AG20443 (cell line): Measurements from ENCODE around the gene CGRRF1.

ENCODE experiments used
- DNase-seq: peaks from one replicate; pipeline ENCODE4 v3.0.0; 2012; ENCODE audit warnings: low spot score, mixed read lengths

Gene CGRRF1

DNA sequence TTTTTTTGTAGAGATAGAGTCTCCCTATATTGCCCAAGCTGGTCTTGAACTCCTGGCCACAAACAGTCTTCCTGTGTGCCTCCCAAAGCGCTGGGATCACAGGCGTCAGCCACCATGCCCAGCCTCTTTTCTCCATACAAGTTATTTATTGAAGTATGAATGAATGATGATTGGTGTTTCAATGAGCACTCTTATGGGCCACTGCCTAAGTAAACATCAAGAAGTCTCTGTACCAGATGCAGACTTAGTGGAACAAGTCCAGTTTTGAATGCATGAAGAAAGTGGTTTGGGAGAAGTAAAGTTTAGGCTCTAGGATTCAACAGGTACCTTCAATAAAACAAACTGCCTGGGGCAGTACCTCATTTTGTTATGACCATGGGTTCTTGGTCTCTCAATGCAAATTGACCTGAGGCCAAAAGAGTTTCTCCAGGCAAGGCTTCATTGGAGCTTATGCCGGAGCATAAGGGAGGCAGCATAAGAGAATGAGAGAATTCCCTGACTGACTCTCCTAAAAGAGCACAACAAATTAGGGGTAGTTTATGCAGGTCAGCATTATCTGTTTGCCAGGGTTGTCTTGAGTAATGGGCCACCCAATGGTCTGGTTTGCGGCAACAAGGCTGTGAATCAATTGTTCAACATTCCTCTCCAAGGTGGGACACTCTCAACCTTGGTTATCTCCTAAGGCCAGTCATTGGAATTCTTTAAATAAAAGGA lies 19.8 kb upstream of the CGRRF1 start:
- no peak for DNase-seq

DNA sequence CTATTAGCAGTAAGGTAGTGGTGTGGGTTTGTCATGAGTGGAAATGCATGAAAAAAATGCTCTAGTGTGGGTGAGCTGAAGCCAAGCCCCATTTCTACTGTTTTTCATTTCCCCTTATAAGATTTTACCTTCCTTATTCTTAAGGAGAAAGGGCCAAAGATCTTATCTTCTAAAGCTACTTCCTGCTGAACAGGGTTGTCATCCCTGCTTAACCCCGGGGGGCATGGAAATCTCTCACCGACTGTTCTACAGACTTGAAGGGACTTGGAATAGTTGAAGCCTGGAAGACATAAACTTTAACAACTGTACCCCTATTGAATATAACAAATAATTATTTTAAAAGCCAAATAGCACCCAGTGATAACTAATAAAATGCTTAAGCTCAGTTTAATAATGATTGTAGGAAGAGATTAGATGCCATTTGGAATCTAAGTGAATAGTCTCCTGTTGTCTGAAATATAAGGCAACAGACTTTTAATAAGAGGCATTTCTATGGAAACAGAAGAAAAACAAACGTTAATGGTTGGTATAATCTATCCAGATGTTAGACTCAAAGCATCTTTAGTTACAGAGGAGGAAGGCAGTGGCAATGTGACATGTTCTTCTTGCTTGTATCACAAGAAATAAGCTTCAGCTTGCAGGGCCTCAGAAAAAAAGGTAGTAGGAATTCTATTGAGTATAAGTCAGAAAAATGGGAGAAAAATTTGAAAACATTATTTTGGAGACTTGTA lies 19.1 kb upstream of the CGRRF1 start:
- no peak for DNase-seq

DNA sequence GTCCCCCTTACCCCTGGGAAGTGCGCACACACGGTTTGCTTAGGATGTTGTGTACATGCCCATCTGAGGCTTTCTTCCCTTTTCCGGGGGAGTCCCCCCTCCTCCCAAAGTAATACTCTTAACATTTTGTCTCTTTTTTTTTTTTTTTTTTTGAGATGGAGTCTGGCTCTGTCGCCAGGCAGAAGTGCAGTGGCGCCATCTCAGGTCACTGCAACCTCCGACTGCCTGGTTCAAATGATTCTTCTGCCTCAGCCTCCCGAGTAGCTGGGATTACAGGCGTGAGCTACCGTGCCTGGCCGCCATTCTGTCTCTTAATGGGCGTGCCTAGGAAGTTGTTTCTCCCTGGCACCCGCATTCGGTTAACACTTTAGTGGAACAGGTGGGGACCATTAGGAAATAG lies 16.4 kb upstream of the CGRRF1 start:
- DNase-seq = no peak

DNA sequence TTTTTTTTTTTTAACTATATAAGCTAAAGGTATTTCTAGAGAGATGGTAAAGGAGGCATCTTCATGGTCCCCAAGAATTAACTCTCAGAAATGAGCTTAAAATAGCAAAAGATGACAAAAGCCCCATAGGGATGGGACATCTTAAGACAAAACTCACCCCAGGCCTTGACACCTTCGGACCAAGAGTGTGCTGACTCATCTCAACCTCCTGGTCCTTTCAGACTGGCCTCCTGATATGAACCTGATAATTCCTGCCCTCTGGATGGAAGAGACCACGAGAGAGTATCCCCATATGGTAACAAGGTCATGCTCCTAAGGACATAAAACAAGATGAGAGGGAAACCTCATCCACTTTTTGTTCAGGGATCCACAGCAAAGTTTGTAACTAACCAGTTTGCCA lies 12.5 kb upstream of the CGRRF1 start:
- DNase-seq = no peak

DNA sequence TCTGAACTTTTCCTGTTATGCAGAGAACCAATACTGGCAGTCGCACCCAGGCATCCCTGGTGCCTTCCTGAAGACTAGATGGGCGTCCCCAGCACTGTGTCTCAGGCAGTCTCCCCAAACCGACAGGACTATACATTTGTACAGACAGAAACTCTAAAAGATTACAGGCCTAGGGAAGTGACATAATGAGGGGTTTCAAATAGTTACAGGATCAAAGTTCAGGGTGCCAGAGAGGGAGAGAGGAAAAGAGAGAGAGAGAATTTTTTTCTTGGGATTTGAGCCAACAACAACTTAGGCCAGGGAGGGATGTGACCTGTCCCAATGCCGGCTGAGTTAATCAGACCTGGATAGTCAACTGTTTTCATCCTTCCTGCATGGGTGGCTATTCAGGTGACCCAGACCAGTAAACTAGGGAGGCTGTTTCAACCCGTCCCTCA lies 11.6 kb upstream of the CGRRF1 start:
- no peak for DNase-seq

DNA sequence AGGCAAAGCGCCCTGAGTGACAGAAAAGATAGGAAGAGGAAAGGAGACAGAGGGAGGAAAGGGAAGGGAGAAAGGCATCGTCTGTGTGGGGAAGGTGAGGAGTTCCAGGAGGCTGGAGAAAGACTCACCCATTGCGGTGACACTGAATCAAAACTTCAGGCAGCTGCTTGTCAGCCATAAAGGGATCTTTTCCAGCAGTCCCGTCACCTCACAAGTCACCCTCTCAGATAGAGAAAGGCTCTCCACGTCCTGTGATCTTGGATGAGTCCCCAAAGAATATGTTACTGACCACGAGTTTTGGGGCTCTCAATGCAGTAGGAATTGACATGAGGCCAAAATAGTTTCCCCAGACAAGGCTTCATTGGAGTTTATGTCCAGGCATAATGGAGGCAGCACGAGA lies 11.1 kb upstream of the CGRRF1 start:
- DNase-seq = no peak

DNA sequence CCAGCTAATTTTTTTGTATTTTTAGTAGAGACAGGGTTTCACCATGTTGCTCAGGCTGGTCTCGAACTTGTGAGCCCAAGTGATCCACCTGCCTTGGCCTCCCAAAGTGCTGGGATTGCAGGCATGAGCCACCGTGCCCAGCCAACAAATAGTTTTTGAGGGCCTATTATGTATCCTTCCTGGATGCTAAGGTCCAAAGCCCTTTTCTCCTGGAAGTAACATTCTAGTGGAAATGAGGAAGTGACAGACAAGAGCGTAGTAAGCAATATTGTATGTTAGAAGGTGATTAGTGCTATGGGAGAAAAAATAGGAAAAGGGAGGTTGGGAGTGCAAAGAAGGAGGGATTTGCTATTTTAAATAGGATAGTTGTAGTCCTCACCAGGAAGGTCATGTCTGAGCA lies 9.0 kb upstream of the CGRRF1 start:
- DNase-seq = no peak

DNA sequence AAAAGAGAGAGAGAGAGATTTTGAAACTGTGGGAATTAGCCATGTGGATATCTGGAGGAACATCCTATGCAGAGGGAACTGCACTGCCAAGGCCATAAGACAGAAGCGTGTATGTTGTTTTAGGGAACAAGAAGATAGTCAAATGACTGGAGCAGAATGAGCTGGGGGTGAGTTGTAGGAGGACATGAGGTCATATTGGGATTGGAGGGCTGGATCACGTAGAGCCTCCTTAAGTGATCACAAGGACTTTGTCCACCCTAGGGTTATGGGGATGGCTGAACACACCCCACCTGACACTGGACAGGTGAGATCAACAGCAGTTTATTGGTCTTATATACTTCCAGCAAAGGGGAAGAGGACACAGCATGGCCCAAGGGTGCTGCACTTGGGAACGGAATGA lies 8.2 kb upstream of the CGRRF1 start:
- no peak for DNase-seq

DNA sequence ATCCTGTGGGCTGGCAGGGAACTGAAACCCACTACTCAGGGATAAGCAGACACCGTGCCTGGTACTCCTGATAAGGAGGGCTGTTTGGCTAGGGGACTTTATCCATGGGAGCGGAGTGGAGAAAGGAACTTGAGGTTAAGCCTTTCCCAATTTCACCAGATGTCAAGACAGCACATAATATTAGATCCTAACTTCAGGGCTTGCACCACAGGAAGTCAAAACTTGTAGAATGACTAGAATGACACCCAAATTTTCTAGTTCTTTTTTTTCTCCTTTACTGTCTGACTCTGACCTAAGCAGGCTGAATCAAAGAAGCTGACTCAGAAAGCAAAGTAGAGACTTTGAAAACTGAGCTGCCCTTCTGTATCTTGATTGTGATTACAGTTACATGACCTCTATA lies 7.1 kb upstream of the CGRRF1 start:
- no peak for DNase-seq

DNA sequence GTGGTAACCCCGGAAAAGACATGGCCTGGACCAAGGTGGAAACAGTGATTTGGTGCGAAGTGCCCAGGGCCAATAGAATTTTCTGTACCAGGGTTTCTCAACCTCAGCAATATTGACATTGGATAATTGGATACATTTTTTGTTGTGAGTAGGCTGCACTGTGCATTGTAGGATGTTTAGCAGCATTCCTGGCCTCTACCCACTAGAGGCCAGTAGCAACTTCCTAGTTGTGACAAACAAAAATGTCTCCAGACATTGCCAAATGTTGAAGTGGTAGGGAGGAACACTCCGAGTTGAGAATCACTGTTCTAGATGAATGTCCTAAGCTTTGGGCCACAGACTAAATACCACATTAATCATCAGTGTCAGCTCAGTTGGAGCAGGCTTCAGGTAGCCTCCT lies 6.2 kb upstream of the CGRRF1 start:
- peak; percentile 30 for DNase-seq

DNA sequence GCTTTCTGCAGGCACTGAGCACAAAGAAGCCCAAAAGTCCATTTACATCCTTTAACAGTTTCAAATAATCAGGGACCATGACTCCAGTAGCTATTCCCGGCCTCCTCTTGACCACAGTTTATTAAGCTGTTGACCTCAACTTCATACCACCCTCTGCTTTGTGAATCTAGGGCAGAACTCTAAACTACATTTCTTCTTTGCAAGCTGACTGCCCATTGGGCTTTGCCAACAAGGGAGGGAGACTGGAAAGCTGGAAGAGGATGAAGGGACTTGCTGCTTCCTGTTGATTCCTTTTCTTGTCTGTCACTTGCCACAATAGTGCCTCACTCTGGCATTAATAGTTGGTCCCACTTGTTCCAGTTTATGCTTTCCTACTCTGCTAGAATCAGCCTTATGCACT lies 2.7 kb downstream of the CGRRF1 start:
- no peak for DNase-seq

DNA sequence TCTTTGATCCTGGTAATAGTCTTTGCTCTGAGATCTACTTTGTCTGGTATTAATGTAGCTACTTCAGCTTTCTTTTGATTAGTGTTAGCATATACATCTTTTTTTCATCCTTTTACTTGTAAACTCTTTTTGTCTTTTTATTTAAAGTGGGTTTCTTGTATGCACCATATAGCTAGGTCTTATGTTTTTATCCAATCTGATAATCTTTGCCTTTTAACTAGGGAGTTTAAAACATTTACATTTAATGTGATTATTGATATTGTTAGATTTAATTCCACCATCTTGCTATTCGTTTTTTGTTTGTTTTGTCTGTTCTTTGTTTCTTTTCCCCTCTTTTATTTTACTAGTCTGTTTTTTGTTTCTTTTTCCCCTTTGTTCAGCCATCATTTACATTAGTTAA lies 6.0 kb downstream of the CGRRF1 start:
- no peak for DNase-seq

DNA sequence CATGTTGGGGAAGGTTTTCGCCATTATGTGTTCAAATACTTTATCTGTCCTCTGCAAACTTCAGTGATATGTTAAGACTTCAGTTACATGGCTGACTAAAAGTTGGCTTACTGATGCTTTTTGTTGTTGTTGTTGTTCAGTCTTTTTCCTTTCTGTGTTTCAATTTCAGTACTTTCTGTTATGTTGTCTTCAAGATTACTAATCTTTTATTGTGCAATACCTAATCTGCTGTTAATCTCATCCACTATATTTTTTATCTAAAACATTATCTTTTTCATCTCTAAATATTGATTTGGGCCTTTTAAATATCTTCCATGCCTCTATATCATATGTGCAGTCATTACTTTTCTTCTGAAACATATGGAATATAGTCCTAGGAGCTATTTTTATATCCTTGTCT lies 7.0 kb downstream of the CGRRF1 start:
- DNase-seq = no peak

DNA sequence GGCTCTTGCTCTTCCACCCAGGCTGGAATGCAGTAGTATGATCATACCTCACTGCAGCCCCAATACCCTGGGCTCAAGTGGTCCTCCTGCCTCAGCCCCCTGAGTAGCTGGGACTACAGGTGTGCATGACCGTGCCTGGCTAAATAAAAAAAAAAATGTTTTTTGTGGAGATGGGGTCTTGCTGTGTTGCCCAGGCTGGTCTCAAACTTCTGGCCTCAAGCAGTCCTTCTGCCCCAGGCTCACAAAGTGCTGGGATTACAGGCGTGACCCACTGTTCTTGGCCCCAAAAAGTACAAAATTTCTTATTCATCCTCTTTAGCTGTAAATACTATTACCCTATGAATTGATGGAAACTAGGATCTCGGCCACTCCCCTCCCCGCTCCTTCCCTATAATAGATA lies 14.7 kb downstream of the CGRRF1 start:
- DNase-seq = no peak

DNA sequence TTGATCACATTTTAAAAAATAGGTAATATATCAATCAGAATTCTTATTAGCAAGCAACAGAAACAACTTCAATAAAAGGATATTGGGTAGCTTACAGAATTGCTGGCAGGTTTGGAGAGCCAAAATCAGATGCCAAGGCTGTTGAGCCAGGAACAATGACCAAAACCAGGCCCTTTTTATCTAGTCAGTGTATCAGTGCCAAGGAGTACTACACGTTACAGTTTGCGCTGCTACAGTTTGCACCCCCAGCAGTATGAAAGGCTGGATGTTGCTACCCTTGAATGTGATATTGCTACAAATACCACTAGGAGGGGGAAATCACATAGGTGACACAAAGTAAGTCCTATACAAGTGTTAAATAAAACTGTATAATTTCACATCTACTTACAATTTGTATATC lies 19.3 kb downstream of the CGRRF1 start:
- DNase-seq = no peak

DNA sequence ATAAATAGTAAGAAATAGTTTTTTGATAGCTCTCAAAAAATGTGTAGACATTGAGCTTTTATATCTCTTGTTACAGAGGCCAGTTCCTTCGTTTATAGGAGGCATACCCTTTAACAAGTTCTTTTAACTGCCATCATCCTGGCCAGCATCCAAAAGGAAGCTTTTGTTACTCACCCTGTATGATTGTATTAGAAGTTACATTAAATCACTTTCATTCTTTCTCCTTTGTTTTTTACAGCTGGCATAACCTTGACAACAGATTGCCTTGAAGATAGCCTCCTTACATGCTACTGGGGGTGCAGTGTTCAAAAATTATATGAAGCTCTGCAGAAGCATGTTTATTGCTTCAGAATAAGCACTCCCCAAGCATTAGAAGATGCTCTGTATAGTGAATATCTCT lies 20.1 kb downstream of the CGRRF1 start:
- no peak for DNase-seq

DNA sequence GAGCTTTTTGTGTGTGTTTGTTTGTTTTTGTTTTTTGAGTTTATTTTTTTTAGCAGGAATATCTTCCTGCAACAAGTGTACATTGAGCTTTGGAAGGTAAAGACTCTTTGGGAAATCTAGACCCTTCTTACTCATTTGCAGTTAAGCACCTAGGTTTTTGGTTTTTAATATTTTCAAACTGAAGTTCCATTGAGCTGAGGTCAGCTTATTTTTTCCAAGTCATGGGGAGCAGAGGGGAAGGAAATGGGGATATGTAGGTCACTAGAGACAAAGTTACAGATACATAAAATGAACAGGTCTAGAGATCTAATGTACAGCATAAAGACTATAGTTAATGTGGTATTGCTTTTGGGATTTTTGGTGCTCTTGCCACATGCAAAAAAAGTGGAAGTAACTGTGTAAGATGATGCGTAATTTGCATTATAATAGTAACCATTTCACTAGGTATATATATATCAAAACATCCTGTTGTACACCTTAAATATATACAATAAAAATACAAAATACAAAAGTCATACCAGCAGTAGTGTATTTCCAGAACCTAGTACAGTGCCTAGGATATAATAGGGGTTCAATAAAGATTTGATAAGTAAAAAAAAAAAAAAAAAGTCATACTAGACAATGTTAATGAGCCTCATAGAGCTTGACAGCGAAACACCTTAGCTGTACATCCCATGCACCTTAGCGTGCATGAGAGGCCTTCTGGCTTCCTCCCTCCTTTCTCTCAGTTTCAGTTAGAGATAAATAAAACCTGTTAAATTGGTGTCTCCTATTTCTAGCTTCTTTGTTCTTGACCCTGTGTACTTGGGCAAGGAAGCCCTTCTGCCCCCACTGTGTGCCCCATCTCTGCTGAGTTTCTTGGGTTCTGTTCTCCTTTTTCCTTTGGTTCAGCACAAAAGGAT lies 22.7 kb downstream of the CGRRF1 start:
- no peak for DNase-seq

DNA sequence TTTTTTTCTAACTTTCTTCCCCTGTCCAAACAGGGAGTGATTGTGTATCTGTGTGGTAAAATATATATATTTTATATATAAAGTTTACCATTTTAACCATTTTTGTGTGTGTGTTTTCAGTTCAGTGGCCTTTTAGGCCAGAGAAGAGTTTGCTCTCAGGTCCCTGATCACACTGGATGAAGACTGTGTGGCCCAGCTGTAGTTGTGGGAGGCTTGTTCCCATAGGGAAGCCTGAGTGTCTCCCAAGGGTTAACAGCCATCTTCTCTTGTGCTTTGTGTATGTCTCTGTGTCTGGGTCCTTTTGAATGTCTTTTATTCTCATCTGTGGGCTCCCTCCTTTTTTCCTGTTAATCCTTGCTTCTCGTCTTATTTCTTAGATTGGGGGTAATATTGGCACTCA lies 23.4 kb downstream of the CGRRF1 start:
- no peak for DNase-seq

DNA sequence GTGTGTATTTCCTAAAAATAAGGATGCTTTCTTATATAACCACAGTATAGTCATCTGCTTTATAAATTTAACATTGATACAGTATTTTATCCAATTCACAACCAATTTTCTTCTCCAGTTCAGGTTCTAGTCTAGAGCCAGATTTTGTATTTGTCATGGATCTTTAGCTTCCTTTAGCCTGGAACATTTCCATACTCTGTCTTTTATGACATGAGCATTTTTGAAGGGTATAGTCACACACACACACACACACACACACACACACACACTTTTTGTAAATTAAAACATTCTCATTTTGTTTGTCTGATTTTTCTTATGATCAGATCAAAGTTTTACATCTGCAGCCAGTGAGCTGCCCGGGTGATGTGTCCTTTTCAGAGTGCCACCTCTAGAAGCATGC lies 25.4 kb downstream of the CGRRF1 start:
- no peak for DNase-seq

DNA sequence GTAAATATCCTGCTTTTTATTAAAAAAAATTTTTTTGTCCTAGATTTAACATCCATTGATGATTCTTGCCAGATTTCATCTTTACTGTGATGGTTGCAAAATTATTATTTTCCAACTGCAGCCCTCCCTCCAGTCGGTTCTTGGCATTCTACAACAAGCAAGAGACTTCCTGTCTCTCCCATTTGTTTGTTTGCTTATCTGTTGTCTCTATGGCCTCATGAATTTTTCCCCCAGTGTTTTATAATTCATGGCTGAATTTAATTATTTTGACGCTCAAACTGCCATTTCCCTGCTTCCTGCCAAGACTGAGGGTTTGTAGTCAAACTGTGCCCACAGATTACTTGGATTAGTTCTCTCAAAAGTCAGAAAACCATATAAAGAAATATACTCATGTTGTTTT lies 25.9 kb downstream of the CGRRF1 start:
- no peak for DNase-seq

DNA sequence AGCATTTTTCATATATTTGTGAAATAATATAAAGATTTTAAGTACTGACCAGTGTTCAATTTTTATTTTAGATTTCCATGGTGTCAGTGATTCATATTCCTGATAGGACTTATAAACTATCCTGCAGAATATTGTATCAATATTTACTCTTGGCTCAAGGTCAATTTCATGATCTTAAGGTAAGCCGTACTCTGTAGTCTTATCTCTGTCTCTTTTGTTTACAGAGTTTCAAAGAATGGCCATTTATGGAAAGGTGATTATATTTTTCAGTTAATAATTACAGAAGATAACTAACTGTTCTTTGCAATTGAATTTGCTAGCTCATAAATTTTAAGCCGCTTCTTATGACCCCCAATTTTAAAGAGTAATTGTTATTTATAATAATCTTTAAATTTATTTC lies 27.9 kb downstream of the CGRRF1 start:
- no peak for DNase-seq

DNA sequence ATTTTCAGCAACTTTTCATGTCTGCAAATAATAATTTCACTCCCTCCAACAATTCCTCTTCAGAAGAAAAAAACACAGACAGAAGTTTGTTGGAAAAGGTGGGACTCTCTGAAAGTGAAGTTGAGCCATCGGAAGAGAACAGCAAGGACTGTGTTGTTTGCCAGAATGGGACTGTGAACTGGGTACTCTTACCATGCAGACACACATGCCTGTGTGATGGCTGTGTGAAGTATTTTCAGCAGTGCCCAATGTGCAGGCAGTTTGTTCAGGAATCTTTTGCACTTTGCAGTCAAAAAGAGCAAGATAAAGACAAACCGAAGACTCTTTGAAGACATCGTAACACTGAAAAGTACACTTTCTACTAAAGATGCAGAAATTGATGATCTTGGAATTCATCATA lies 28.3 kb downstream of the CGRRF1 start:
- no peak for DNase-seq

DNA sequence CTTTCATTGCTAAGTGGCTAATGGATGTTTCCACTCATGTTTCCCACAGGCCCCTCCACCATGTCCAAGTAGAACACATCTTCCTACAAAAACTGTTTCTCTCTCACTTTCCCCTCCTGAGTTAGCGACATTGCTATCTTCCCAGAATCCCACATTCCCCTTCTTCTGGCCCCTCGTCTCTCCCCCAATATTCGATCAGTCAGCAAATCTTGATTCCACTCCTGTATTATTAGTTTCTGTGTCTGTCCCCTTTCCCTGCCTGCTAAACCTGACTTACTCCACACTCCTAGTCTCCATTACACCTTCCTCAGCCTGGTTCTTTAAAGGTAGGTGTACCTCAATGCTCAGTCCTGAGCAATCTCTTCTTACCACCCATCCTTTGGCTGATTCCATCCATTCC lies 37.9 kb downstream of the CGRRF1 start:
- no peak for DNase-seq
